Panc1 (cell line): Measurements from ENCODE around the gene POFUT2. TPM values are rescaled to one million over a fixed set of nuclear protein-coding genes. Genes with fewer than 3 reads are reported as not detected.

Source experiments
- ATAC-seq: fragments of 200-7000 bp; cut with Tn5 transposase; 2 replicates; pipeline ENCODE4 v1.9.1; 2020; ENCODE audit warnings: mild to moderate bottlenecking, moderate library complexity
- BruUV-seq: library from RNA; stranded (reverse); fragments of 400-500 nt; replicated peaks from 2 replicates; lab custom pipeline; 2021; lab: Mats Ljungman, UMichigan
- CTCF ChIA-PET: fragments of 300-600 bp; sonication (Branson Sonifier 250); formaldehyde crosslinking; loops from one replicate; lab custom pipeline; 2022; ENCODE audit warnings: antibody characterized with exemption; lab: Charles Lee
- POLR2A ChIA-PET: fragments of 300-600 bp; sonication (Branson Sonifier 250); formaldehyde crosslinking; loops from one replicate; lab custom pipeline; 2022; ENCODE audit warnings: antibody characterized with exemption; lab: Charles Lee
- DNase-seq: peaks from one replicate; pipeline ENCODE4 v3.0.0-alpha.2; 2010; ENCODE audit warnings: low read depth, low spot score
- H3K27ac ChIP-seq: 2 replicates; pipeline ENCODE4 v1.5.1; 2011; ENCODE audit warnings: mild to moderate bottlenecking, low read length, inconsistent platforms
- H3K27me3 ChIP-seq: fragments of 200-500 bp; sonication (Bioruptor generic); 2 replicates; pipeline ENCODE4 v1.6.0; 2014; ENCODE audit warnings: low read length, inconsistent platforms; ENCODE audit not compliant: control insufficient read depth, insufficient read depth
- H3K36me3 ChIP-seq: fragments of 200-500 bp; sonication (Bioruptor generic); 2 replicates; pipeline ENCODE4 v1.5.1; 2014; ENCODE audit warnings: inconsistent platforms, mild to moderate bottlenecking, low read length, moderate library complexity; ENCODE audit not compliant: control insufficient read depth, insufficient read depth
- H3K4me1 ChIP-seq: 2 replicates; pipeline ENCODE4 v1.5.1; 2011; ENCODE audit warnings: inconsistent platforms, mild to moderate bottlenecking, low read length, moderate library complexity; ENCODE audit not compliant: control insufficient read depth, insufficient read depth
- H3K4me3 ChIP-seq, 2 experiments: 2 replicates each; pipeline ENCODE4 v1.5.1; 2011 to 2012; ENCODE audit warnings: low read depth in 2 of 2, low read length in 2 of 2, mild to moderate bottlenecking in 2 of 2, inconsistent platforms in 1 of 2, moderate library complexity in 1 of 2
- H3K9me3 ChIP-seq: fragments of 200-500 bp; sonication (Bioruptor generic); 2 replicates; pipeline ENCODE4 v1.5.1; 2014; ENCODE audit warnings: low read depth, mild to moderate bottlenecking, inconsistent platforms, low read length, moderate library complexity; ENCODE audit not compliant: control insufficient read depth, insufficient read depth
- CTCF ChIP-seq: fragments of 450-650 bp; IDR thresholded peaks from 2 replicates; pipeline ENCODE4 v1.5.1; 2017; ENCODE audit warnings: mild to moderate bottlenecking
- POLR2AphosphoS5 ChIP-seq: IDR thresholded peaks from 2 replicates; pipeline ENCODE4 v1.6.1; 2012; ENCODE audit warnings: mild to moderate bottlenecking, low read depth, low read length, moderate library complexity
- REST ChIP-seq, 2 experiments: IDR thresholded peaks; 2 replicates each; pipeline ENCODE4 v1.6.1; 2011 to 2012; ENCODE audit warnings: low read depth in 2 of 2, control low read depth in 1 of 2, low read length in 1 of 2, mild to moderate bottlenecking in 1 of 2, moderate library complexity in 1 of 2; ENCODE audit not compliant: insufficient read depth in 1 of 2
- SIN3A ChIP-seq: IDR thresholded peaks from 2 replicates; pipeline ENCODE4 v1.6.1; 2012; ENCODE audit warnings: low read depth, mild to moderate bottlenecking, low read length, moderate library complexity, borderline replicate concordance; ENCODE audit not compliant: insufficient read depth
- TCF7L2 ChIP-seq: IDR thresholded peaks from 2 replicates; pipeline ENCODE4 v1.6.1; 2011; ENCODE audit warnings: mild to moderate bottlenecking, low read depth, low read length, inconsistent platforms
- in situ Hi-C: cut with HindIII; loops from 2 replicates; pipeline ENCODE4 v1.10.0; 2016; ENCODE audit warnings: low sequenced_read_pairs, low pct_unique_long_range_greater_than_20kb
- intact Hi-C: fragments of 100-400 bp; cut with micrococcal nuclease; formaldehyde crosslinking; loops from one replicate; pipeline ENCODE4 v1.10.0; 2022; ENCODE audit not compliant: unreplicated experiment
- total RNA-seq: library from RNA; stranded (reverse); gene quantifications from one replicate; pipeline ENCODE4 v1.2.1, GENCODE V29; 2021; ENCODE audit not compliant: unreplicated experiment

The POFUT2 gene
- total RNA-seq, 1 experiment from 2014 or later = 59.6 TPM

GRCh38 chr21:45222001-45222400 lies 65.7 kb downstream of the POFUT2 start:
- BruUV-seq = no TSS peak
- Histone ChIP-seq H3K4me1 (peaks cover 6% of the 10 kb centered on the region), H3K4me3 (no peak overlapping the region), H3K9me3 (peaks cover 2% of the 10 kb centered on the region; the same call in 1 of the 2 replicates), H3K27ac (no peak overlapping the region), H3K27me3 (no peaks in the 10 kb centered on the region), H3K36me3 (no peaks in the 10 kb centered on the region)
- in situ Hi-C loops = no loop called here
- CTCF ChIA-PET = no interaction called here
- intact Hi-C loops = no loop called here
- POLR2A ChIA-PET = no interaction called here
- TF ChIP-seq SIN3A (no peak), REST (IDR thresholded peaks at IDR 0.05; ENCODE audit: insufficient read depth in 1 of 2, low read depth in 2 of 2, low read length in 1 of 2) (no peak), TCF7L2 (no peak), CTCF (no peak), POLR2AphosphoS5 (no peak)
- no peak for ATAC-seq
- no peak for DNase-seq

GRCh38 chr21:45220714-45221490 lies 66.8 kb downstream of the POFUT2 start:
- Histone ChIP-seq H3K27ac (no peak overlapping the region), H3K9me3 (peaks cover 12% of the 10 kb centered on the region; the same call in 1 of the 2 replicates), H3K4me3 (no peak overlapping the region), H3K36me3 (no peaks in the 10 kb centered on the region), H3K27me3 (no peaks in the 10 kb centered on the region), H3K4me1 (no peaks in the 10 kb centered on the region)
- in situ Hi-C loops = no loop called here
- no TSS peak for BruUV-seq
- no peak for TF ChIP-seq REST (IDR thresholded peaks at IDR 0.05; ENCODE audit: insufficient read depth in 1 of 2, low read depth in 2 of 2, low read length in 1 of 2)
- no peak for TF ChIP-seq SIN3A
- TF ChIP-seq TCF7L2 = no peak
- TF ChIP-seq CTCF = no peak
- no peak for TF ChIP-seq POLR2AphosphoS5
- ChIA-PET CTCF (no interaction called here), POLR2A (no interaction called here)
- intact Hi-C loops = no loop called here
- DNase-seq (no peak), ATAC-seq (no peak)
